HCT116 (cell line): ENCODE results near the gene HMCN1. TPM values are rescaled to one million over a fixed set of nuclear protein-coding genes. Genes with fewer than 3 reads are reported as not detected.

Experiments
- ATAC-seq: fragments of 200-7000 bp; cut with Tn5 transposase; 2 replicates; pipeline ENCODE4 v1.9.1; 2020; ENCODE audit warnings: mild to moderate bottlenecking, moderate library complexity
- BruUV-seq: library from RNA; stranded (reverse); fragments of 400-500 nt; replicated peaks from 2 replicates; lab custom pipeline; 2021; lab: Mats Ljungman, UMichigan
- CTCF ChIA-PET: fragments of 300-600 bp; sonication (Branson Sonifier 250); formaldehyde crosslinking; loops from one replicate; lab custom pipeline; 2021; ENCODE audit warnings: antibody characterized with exemption; lab: Charles Lee
- POLR2A ChIA-PET: fragments of 300-600, 350-600 bp; sonication (Branson Sonifier 250); formaldehyde crosslinking; loops from one replicate; lab custom pipeline; 2021; ENCODE audit warnings: antibody characterized with exemption; lab: Charles Lee
- RAD21 ChIA-PET, 2 experiments: fragments of 300-600 bp; sonication (Branson Sonifier 250); formaldehyde crosslinking; loops; one replicate each; lab custom pipeline; 2023; ENCODE audit warnings: low total read pairs in 2 of 2; ENCODE audit not compliant: uncharacterized antibody in 2 of 2, unreplicated experiment in 2 of 2, low non-redundant PET in 1 of 2; lab: Charles Lee
- DNase-seq: peaks from one replicate; pipeline ENCODE4 v3.0.0-alpha.2; 2010; ENCODE audit warnings: low read depth, low spot score
- H2AFZ ChIP-seq: fragments of 200-600 bp; shearing (Covaris generic), sonication (generic); 2 replicates; pipeline ENCODE4 v1.6.1; 2017; ENCODE audit warnings: low read depth, mixed run types, mixed read lengths, antibody characterized with exemption, low read length; ENCODE audit not compliant: poor library complexity, severe bottlenecking
- H3K27ac ChIP-seq: 2 replicates; pipeline ENCODE4 v1.5.1; 2012; ENCODE audit warnings: low read depth, low read length
- H3K27me3 ChIP-seq: fragments of 200-600 bp; sonication (generic); 2 replicates; pipeline ENCODE4 v1.6.1; 2016; ENCODE audit warnings: mixed run types, low read length, mixed read lengths; ENCODE audit not compliant: insufficient read depth
- H3K36me3 ChIP-seq, 2 experiments: fragments of 200-500 bp in 1 of 2; fragments of 200-600 bp in 1 of 2; sonication (Bioruptor generic) in 1 of 2; sonication (generic) in 1 of 2; 2 replicates each; pipeline versions ENCODE4 v1.5.1 to v1.6.1; 2014 to 2016; ENCODE audit warnings: low read length in 2 of 2, inconsistent platforms in 1 of 2, mixed read lengths in 1 of 2, mixed run types in 1 of 2; ENCODE audit not compliant: insufficient read depth in 2 of 2, control insufficient read depth in 1 of 2
- H3K4me1 ChIP-seq, 2 experiments: fragments of 200-600 bp in 1 of 2; sonication (generic) in 1 of 2; 2 replicates each; pipeline versions ENCODE4 v1.5.1 to v1.6.1; 2012 to 2017; ENCODE audit warnings: low read length in 2 of 2, inconsistent platforms in 1 of 2, mild to moderate bottlenecking in 1 of 2, mixed read lengths in 1 of 2, mixed run types in 1 of 2, moderate library complexity in 1 of 2; ENCODE audit not compliant: insufficient read depth in 2 of 2, control insufficient read depth in 1 of 2
- H3K4me2 ChIP-seq: fragments of 200-600 bp; sonication (generic); 2 replicates; pipeline ENCODE4 v1.6.1; 2017; ENCODE audit warnings: mixed run types, low read length, mixed read lengths
- H3K4me3 ChIP-seq, 2 experiments: fragments of 200-600 bp in 1 of 2; sonication (generic) in 1 of 2; replicated peaks in 1 of 2; 2 replicates each; pipeline ENCODE4 v1.5.1; 2011 to 2016; ENCODE audit warnings: low read length in 2 of 2, control low read depth in 1 of 2, low read depth in 1 of 2, mild to moderate bottlenecking in 1 of 2, mixed read lengths in 1 of 2, mixed run types in 1 of 2
- H3K79me2 ChIP-seq: fragments of 200-600 bp; sonication (generic); 2 replicates; pipeline ENCODE4 v1.6.1; 2017; ENCODE audit warnings: mild to moderate bottlenecking, mixed run types, low read length, moderate library complexity, mixed read lengths; ENCODE audit not compliant: insufficient read depth
- H3K9ac ChIP-seq: fragments of 200-600 bp; sonication (generic); 2 replicates; pipeline ENCODE4 v1.6.1; 2016; ENCODE audit warnings: low read length, mixed read lengths
- H3K9me2 ChIP-seq: fragments of 200-600 bp; sonication (generic), shearing (Covaris generic); 2 replicates; pipeline ENCODE4 v1.6.1; 2017; ENCODE audit warnings: mixed run types, mild to moderate bottlenecking, moderate library complexity; ENCODE audit not compliant: insufficient read depth
- H3K9me3 ChIP-seq, 2 experiments: fragments of 200-500 bp in 1 of 2; fragments of 200-600 bp in 1 of 2; sonication (Bioruptor generic) in 1 of 2; sonication (generic) in 1 of 2; 2 replicates each; pipeline ENCODE4 v1.6.1; 2014 to 2017; ENCODE audit warnings: low read length in 2 of 2, mixed read lengths in 2 of 2, inconsistent platforms in 1 of 2, low read depth in 1 of 2, mild to moderate bottlenecking in 1 of 2, mixed run types in 1 of 2, moderate library complexity in 1 of 2; ENCODE audit not compliant: control insufficient read depth in 1 of 2, insufficient read depth in 1 of 2
- H4K20me1 ChIP-seq: fragments of 200-600 bp; sonication (generic), shearing (Covaris generic); 2 replicates; pipeline ENCODE4 v1.6.1; 2017; ENCODE audit warnings: mixed run types, mild to moderate bottlenecking, moderate library complexity; ENCODE audit not compliant: insufficient read depth
- CBX3 ChIP-seq: IDR thresholded peaks from 2 replicates; pipeline ENCODE4 v1.6.1; 2012; ENCODE audit warnings: low read depth
- EGR1 ChIP-seq: IDR thresholded peaks from 2 replicates; pipeline ENCODE4 v1.6.1; 2012; ENCODE audit warnings: low read depth
- ELF1 ChIP-seq: IDR thresholded peaks from 2 replicates; pipeline ENCODE4 v1.6.1; 2012; ENCODE audit warnings: low read depth, borderline replicate concordance
- EZH2 ChIP-seq: fragments of 200-600 bp; sonication (generic); IDR thresholded peaks from 2 replicates; pipeline ENCODE4 v1.6.1; 2017; ENCODE audit warnings: antibody characterized with exemption, mixed run types
- EZH2phosphoT487 ChIP-seq: fragments of 200-600 bp; IDR thresholded peaks from 2 replicates; pipeline ENCODE4 v1.6.1; 2018; ENCODE audit warnings: antibody characterized with exemption, borderline replicate concordance
- FOSL1 ChIP-seq: IDR thresholded peaks from 2 replicates; pipeline ENCODE4 v1.6.1; 2012; ENCODE audit warnings: low read depth
- POLR2A ChIP-seq: IDR thresholded peaks from 2 replicates; pipeline ENCODE4 v1.7.0; 2011; ENCODE audit warnings: borderline replicate concordance; ENCODE audit not compliant: insufficient read depth, insufficient read length; ENCODE audit errors: extremely low read depth
- POLR2AphosphoS5 ChIP-seq: IDR thresholded peaks from 2 replicates; pipeline ENCODE4 v1.6.1; 2011; ENCODE audit warnings: mild to moderate bottlenecking, low read depth, low read length, moderate library complexity
- RAD21 ChIP-seq: IDR thresholded peaks from 2 replicates; pipeline ENCODE4 v1.6.1; 2012; ENCODE audit warnings: low read depth, mild to moderate bottlenecking
- SIN3A ChIP-seq: IDR thresholded peaks from 2 replicates; pipeline ENCODE4 v1.6.1; 2012; ENCODE audit warnings: low read depth
- SP1 ChIP-seq: IDR thresholded peaks from 2 replicates; pipeline ENCODE4 v1.6.1; 2012; ENCODE audit warnings: low read depth
- SRF ChIP-seq: IDR thresholded peaks from 2 replicates; pipeline ENCODE4 v1.6.1; 2012; ENCODE audit warnings: low read depth
- TCF7L2 ChIP-seq: IDR thresholded peaks from 2 replicates; pipeline ENCODE4 v1.7.0; 2011; ENCODE audit warnings: borderline replicate concordance, inconsistent platforms; ENCODE audit not compliant: insufficient read depth, insufficient read length; ENCODE audit errors: extremely low read depth
- YY1 ChIP-seq: IDR thresholded peaks from 2 replicates; pipeline ENCODE4 v1.6.1; 2011; ENCODE audit warnings: low read length, low read depth, moderate library complexity, mild to moderate bottlenecking; ENCODE audit not compliant: insufficient replicate concordance; ENCODE audit errors: extremely low read depth
- ZFX ChIP-seq: fragments of 450-650 bp; IDR thresholded peaks from 2 replicates; pipeline ENCODE4 v1.6.1; 2017
- ZNF274 ChIP-seq: fragments of 200-500 bp; sonication (Bioruptor generic); IDR thresholded peaks from 2 replicates; pipeline ENCODE4 v1.6.1; 2014; ENCODE audit warnings: mild to moderate bottlenecking, low read depth, low read length, inconsistent platforms
- intact Hi-C: fragments of 100-400 bp; cut with micrococcal nuclease; formaldehyde crosslinking; loops from 2 replicates; pipeline ENCODE4 v1.10.0; 2022
- total RNA-seq: library from RNA; stranded (reverse); gene quantifications from one replicate; pipeline ENCODE4 v1.2.1, GENCODE V29; 2021; ENCODE audit not compliant: unreplicated experiment
- TF ChIP-seq, protein P1 (sequence below), 3 experiments: fragments of 200-600 bp in 1 of 3; sonication (generic) in 1 of 3; IDR thresholded peaks in 2 of 3; conservative IDR thresholded peaks in 1 of 3; 2 replicates each; pipeline ENCODE4 v1.5.1; 2012 to 2017; ENCODE audit warnings: low read depth in 2 of 3, low read length in 2 of 3, antibody characterized with exemption in 1 of 3, borderline replicate concordance in 1 of 3, control low read depth in 1 of 3, mild to moderate bottlenecking in 1 of 3, mixed read lengths in 1 of 3, mixed run types in 1 of 3, moderate library complexity in 1 of 3; ENCODE audit not compliant: insufficient read depth in 1 of 3
- TF ChIP-seq, protein P2 (sequence below): IDR thresholded peaks from 2 replicates; pipeline ENCODE4 v1.6.1; 2012
- TF ChIP-seq, protein P3 (sequence below): IDR thresholded peaks from 2 replicates; pipeline ENCODE4 v1.6.1; 2012; ENCODE audit warnings: low read depth
- TF ChIP-seq, protein P4 (sequence below): IDR thresholded peaks from 2 replicates; pipeline ENCODE4 v1.6.1; 2011; ENCODE audit warnings: mild to moderate bottlenecking, low read length, moderate library complexity; ENCODE audit not compliant: insufficient replicate concordance; ENCODE audit errors: extremely low read depth

Gene HMCN1
- total RNA-seq, 1 experiment from 2014 or later, result 0.59 TPM

DNA sequence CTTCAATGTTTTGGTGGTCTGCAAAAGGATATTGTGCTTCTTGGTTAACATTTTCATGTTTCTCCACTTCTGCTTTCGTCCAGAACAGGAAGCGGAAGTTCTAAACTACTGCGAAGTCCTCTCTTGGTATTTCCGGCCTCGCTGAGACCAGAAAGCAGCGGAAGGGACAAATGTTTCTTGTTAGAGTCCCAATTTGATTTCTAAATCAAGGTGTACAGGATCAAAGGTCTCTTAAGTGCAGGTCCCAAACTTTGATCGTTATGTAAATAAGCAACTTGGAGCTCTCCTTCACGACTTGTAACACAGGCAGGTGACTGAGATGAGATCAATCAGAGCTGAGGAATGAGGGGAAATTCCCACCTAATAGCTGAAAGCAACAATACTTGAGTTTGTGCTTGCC lies 40.1 kb upstream of the HMCN1 start:
- CTCF ChIA-PET, result interaction anchor here (1.4 kb wide), 1 partner anchor 27 kb away, joined by 7 read pairs; no protein-coding TSS in a partner anchor
- no TSS peak for BruUV-seq
- no peaks in the 10 kb centered on the region for H3K36me3 ChIP-seq
- no peaks in the 10 kb centered on the region for H3K79me2 ChIP-seq
- H4K20me1 ChIP-seq, result no peaks in the 10 kb centered on the region
- no peak overlapping the region for H2AFZ ChIP-seq
- no peaks in the 10 kb centered on the region for H3K27me3 ChIP-seq
- H3K9ac ChIP-seq, result no peak overlapping the region
- no peak for ATAC-seq
- H3K4me2 ChIP-seq, result no peak overlapping the region
- DNase-seq, result no peak
- RAD21 ChIA-PET, result no interaction called here
- TF ChIP-seq RAD21 (no peak), CBX3 (no peak), ZFX (no peak), TCF7L2 (no peak), SRF (no peak), EZH2phosphoT487 (no peak), ELF1 (no peak), ZNF274 (no peak), FOSL1 (no peak), EZH2 (no peak), YY1 (no peak), EGR1 (no peak), POLR2A (no peak), SP1 (no peak), SIN3A (no peak), POLR2AphosphoS5 (no peak)
- TF ChIP-seq, protein P1, sequence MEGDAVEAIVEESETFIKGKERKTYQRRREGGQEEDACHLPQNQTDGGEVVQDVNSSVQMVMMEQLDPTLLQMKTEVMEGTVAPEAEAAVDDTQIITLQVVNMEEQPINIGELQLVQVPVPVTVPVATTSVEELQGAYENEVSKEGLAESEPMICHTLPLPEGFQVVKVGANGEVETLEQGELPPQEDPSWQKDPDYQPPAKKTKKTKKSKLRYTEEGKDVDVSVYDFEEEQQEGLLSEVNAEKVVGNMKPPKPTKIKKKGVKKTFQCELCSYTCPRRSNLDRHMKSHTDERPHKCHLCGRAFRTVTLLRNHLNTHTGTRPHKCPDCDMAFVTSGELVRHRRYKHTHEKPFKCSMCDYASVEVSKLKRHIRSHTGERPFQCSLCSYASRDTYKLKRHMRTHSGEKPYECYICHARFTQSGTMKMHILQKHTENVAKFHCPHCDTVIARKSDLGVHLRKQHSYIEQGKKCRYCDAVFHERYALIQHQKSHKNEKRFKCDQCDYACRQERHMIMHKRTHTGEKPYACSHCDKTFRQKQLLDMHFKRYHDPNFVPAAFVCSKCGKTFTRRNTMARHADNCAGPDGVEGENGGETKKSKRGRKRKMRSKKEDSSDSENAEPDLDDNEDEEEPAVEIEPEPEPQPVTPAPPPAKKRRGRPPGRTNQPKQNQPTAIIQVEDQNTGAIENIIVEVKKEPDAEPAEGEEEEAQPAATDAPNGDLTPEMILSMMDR (IDR thresholded peaks at IDR 0.05 in 2 of 3, conservative IDR thresholded peaks at IDR 0.05 in 1 of 3; ENCODE audit: borderline replicate concordance in 1 of 3, insufficient read depth in 1 of 3, low read depth in 2 of 3, low read length in 2 of 3), result no peak
- TF ChIP-seq, protein P2, sequence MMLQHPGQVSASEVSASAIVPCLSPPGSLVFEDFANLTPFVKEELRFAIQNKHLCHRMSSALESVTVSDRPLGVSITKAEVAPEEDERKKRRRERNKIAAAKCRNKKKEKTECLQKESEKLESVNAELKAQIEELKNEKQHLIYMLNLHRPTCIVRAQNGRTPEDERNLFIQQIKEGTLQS, result no peak
- TF ChIP-seq, protein P3, sequence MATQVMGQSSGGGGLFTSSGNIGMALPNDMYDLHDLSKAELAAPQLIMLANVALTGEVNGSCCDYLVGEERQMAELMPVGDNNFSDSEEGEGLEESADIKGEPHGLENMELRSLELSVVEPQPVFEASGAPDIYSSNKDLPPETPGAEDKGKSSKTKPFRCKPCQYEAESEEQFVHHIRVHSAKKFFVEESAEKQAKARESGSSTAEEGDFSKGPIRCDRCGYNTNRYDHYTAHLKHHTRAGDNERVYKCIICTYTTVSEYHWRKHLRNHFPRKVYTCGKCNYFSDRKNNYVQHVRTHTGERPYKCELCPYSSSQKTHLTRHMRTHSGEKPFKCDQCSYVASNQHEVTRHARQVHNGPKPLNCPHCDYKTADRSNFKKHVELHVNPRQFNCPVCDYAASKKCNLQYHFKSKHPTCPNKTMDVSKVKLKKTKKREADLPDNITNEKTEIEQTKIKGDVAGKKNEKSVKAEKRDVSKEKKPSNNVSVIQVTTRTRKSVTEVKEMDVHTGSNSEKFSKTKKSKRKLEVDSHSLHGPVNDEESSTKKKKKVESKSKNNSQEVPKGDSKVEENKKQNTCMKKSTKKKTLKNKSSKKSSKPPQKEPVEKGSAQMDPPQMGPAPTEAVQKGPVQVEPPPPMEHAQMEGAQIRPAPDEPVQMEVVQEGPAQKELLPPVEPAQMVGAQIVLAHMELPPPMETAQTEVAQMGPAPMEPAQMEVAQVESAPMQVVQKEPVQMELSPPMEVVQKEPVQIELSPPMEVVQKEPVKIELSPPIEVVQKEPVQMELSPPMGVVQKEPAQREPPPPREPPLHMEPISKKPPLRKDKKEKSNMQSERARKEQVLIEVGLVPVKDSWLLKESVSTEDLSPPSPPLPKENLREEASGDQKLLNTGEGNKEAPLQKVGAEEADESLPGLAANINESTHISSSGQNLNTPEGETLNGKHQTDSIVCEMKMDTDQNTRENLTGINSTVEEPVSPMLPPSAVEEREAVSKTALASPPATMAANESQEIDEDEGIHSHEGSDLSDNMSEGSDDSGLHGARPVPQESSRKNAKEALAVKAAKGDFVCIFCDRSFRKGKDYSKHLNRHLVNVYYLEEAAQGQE, result no peak
- TF ChIP-seq, protein P4, sequence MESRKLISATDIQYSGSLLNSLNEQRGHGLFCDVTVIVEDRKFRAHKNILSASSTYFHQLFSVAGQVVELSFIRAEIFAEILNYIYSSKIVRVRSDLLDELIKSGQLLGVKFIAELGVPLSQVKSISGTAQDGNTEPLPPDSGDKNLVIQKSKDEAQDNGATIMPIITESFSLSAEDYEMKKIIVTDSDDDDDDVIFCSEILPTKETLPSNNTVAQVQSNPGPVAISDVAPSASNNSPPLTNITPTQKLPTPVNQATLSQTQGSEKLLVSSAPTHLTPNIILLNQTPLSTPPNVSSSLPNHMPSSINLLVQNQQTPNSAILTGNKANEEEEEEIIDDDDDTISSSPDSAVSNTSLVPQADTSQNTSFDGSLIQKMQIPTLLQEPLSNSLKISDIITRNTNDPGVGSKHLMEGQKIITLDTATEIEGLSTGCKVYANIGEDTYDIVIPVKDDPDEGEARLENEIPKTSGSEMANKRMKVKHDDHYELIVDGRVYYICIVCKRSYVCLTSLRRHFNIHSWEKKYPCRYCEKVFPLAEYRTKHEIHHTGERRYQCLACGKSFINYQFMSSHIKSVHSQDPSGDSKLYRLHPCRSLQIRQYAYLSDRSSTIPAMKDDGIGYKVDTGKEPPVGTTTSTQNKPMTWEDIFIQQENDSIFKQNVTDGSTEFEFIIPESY, result no peak
- H3K27ac ChIP-seq, result no peak overlapping the region
- H3K4me1 ChIP-seq, result no peaks in the 10 kb centered on the region
- H3K9me2 ChIP-seq, result no peaks in the 10 kb centered on the region
- intact Hi-C loops, result no loop called here
- POLR2A ChIA-PET, result no interaction called here
- no peaks in the 10 kb centered on the region for H3K9me3 ChIP-seq
- no peak overlapping the region for H3K4me3 ChIP-seq
